Skeletal muscle cell (primary cell): ENCODE measurements around the gene SLC22A23.

Experiments
- DNase-seq: peaks from one replicate; pipeline ENCODE4 v3.0.0-alpha.2; 2010; ENCODE audit warnings: low read depth
- H3K4me3 ChIP-seq: 2 replicates; pipeline ENCODE4 v1.5.1; 2011; ENCODE audit warnings: low read depth, mild to moderate bottlenecking, control low read depth, low read length, moderate library complexity

SLC22A23 gene

DNA sequence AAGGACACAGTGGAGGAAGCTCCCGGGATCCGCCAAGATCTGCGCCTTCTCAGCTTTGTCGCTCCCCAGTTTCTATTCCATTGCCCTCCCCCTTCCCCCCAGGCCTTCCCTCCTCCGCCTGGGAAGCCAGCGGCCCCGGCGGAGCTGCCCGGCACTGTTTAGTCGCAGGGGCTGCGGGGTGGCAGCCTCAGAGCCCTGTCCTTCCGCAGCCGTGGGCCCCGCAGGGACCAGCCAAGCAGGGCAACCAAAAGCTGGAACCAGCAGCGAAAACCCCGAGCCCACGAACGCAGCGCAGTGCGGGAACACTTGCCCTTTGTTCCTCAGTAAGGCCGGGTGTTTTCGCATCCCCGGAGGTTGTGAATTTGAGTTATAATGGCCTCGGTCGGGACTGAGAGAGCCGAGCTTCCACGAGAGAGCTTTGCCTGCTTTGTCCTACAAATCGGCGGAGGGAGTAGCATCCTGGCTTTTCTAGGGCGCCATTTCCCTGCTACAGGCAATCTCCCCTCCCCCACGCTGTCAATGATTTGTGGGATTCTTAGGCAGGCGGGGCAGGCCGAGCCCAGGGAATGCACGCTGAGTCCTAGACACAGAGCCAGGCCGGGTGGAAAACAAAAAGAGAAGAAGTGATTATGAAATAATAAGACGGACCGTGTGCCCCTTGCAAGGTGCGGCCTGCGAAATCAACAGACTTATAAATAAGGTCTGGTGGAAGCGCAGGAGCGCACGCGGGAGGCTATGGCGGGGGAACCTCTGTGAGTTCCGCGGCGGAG, 225.4 kb downstream of the SLC22A23 start:
- DNase-seq: peak; percentile 31
- H3K4me3 ChIP-seq: peak overlapping the region; percentile 59

DNA sequence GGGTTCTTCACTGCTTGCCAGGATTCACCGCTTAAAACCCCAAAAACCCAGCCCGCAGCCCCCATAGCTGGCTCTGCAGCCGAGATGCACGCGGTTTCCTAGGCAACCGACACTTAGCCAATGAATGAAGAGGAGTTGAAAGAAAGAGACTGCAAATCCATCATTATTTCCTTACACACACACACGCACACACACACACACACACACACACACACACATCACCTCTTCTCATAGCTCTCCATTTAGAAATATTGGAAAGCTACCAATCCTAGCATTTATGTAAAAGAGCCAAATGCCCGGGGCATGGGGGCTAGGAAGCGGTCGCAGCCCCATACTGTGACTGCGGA, 226.0 kb downstream of the SLC22A23 start:
- no peak for DNase-seq
- H3K4me3 ChIP-seq: peak overlapping the region; percentile 59

DNA sequence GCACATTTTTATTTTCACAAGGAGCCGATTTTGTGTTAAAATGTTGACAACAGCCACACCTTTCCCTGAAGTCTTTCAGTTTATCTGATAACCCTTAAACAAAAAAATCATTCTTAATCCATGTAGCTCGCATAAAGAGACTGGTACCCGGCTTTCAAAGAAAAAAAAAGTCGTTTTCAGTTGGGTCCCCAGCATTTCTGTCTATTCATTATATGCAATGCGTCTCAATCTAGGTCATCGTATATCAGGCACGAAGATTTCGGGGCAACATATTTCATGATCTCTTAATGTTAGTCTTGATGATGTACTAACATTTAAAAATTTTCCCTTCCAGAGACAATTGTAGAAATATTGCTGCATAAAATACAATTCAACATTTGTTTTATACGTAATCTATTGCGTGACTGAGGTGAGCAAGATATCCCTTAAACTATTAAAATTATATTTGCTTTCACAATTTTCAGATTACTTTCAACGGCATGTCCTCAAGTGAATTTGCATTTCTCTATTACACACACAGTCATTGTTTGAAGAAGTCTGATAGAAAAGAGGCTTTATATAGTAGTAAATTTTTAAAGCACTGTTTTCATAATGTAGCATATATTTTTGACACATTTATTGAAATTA, 226.5 kb downstream of the SLC22A23 start:
- no peak overlapping the region for H3K4me3 ChIP-seq
- DNase-seq: no peak

DNA sequence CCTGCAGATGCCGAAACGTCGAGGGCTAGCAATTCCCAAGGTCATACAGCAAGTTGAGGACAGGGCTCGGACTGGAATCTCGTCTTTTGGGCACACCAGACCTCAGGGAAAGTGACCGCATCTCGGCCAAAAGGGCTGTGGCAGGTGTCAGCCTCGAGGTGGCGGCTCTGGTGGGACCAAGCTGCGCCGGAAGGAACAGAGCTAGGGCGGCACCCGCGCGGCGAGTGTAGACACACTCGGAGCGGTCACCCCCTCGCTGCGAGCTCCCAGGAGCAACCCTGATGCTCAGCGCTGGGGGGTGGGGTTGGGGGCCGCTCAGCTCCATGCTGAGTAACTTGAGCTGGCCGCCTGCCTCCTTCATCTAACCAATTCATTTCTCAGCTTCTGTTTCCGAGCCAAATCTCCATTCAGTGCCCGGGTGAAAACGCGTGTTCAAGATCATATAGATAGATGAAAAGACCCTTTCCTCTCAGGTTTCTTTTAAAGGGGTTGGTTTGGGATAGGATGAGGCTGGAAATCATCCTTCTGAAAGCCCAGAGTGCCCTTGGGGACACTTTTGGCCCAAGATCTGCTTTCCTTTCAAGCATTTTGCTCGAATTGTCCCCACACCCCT, 227.2 kb downstream of the SLC22A23 start:
- no peak for DNase-seq
- H3K4me3 ChIP-seq: no peak overlapping the region

DNA sequence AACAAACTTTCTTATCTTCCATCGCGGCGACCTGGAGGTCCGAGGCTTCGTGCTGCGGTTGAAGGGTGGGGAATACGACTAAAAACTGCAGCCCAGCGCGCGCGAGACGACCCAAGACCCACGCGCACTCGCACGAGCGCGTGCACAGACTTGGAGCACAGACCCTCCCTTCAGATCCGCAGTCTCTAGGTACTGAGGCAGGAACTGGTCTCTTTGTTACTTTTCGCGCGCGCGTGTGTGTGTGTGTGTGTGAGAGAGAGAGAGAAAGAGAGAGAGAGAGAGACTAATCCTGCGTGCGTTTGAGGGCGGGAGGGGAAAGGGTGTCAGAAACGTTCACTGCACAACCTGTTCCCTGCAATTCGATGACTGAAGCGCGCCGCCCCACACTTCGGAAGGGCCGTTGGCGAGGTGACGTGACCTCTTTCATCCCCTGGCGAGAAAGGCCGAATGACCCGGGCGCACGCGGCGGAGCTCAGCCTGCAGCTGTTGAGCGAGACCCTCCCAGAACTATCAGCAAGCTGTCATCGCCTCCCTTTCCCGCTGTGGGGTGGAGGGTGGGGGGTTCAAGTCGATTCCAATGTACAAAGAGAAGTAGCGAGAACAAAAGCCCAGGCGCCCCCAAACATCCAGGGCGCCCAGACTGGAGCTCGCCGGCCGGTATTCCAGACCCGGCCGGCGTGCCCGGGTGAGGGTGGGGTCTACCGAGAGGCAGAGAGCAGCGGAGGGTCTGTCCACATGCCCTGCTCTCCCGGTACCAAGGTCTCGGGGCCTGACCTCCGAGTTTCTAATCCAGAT, 227.9 kb downstream of the SLC22A23 start:
- no peak for DNase-seq
- no peak overlapping the region for H3K4me3 ChIP-seq

DNA sequence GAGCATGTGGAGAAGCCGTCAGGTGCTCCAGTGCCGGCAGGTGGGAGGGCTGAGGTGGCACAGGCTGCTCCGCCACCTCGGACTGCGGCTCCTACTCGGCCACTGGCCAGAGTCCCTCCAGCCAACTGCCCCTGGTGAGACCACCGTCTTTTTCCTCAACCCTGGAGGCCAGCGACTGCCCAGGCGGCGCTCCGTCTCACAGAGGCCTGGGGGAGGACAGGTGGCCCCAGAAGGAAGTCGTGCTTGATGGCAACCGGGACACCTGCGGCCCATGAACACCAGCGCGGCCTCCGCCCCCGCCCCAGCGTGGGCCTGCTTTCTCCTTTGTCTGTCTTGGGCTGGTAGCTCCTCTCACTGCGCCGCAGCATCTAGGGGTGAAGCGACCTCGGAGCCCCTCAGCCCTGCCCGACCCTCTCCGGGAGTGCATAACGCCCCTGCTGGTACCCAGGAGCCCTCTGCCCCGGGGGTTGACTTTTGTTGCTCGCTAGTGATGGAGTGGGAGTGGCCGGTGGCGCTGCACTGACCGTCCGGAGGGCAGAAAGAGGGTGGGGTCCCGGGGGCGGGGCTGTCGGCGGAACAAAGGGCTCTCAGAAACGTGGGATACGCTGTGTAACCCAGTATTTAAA, 228.7 kb downstream of the SLC22A23 start:
- H3K4me3 ChIP-seq: peak overlapping the region; percentile 58
- DNase-seq: no peak

DNA sequence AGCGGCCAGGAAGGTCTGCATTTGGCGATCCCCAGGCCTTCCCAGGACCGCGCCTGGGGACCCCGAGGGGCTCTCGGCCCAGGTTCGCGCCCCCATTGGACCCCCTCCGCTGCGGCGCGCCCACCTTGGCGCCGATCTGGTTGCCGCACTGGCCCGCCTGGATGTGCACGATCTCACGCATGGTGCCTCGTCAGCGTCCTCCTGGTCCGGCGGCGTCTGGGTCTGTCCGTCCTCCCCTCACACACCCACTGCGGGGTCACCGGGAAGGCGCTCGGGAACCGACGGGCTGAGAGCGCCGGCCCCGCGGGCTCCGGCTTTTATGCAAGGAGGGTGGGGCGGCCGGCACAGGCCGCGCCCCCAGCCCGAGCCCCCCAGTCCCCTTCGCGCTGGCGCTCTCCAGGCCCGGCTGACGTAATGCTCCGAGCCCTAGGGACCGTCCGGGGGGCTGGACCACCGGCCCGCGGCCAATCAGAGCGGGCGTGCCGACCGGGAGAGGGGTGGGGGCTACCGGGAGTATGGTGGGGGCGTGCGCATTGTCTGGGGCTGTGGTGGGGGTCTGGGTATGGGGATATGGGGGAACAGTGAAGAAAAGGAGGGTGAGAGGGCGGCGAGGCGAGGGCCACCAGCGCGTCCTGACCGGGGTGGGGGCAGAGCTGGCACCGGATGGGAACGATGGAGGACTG, 229.3 kb downstream of the SLC22A23 start, which contains the start of gene TUBB2B:
Gene TUBB2B, minus strand, starts transcription at position 291 of the 683 bp plus-strand sequence. Its CDS starts 110 bp downstream, at position 181.
- H3K4me3 ChIP-seq: peak within 1 kb of the TSS; percentile 58
- DNase-seq: no peak

DNA sequence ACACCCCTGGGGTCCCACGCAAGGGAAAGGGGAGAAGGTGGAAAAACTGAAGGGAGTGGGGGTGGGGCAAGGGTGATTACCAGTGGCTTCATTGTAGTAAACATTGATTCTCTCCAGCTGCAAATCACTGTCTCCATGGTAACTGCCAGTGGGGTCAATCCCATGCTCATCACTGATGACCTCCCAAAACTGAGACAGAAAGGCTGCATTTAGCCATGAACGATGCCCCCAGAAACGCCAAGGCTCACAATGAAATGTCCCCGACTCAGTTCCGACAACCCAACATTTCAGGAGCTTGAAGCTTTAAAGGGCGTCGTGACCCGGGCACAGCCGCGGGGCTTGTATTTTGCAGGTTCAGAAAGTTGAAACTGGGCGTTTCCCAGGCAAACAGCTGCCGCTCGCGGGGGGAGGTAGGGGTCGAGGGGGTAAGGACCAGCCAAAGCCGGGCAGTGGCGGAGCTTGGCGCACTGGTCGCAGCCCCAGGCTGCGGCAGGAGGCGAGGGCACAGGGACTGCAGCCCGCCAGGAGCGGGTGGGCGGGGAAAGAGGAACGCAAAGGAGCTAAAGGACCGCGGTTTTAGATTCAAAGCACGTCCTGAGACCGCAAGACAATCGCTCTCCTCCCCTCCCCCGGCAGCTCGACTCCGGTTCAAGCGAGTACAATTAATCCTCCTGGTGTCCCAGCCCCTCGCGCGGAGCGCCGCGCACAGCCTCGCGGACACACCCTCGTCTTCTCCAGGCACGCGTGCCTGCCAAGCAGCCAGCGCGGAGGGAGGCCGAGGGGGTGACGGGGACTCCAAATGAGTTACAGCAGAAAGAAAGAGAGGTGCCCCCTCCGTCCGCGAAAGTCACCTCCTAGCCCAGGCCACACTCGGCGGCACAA, 230.1 kb downstream of the SLC22A23 start:
- H3K4me3 ChIP-seq: peak overlapping the region; percentile 58
- DNase-seq: no peak

DNA sequence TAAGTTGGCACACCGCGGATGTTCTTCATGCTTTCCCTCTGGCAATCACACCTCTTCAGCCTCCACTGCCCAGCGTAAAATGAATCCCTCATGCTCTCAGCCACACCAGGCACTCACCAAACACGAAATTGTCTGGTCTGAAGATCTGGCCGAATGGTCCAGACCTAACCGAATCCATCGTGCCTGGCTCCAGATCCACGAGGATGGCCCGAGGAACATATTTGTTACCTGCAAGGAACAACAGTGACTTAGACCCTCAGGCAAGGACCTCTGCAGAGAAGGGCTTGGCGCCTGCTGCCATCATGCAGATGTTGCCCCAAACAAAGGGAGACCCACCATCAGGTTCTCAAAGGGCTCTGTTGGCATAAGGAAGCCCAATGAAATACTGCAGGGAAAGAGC, 230.8 kb downstream of the SLC22A23 start:
- DNase-seq: no peak
- H3K4me3 ChIP-seq: peak overlapping the region; percentile 58

DNA sequence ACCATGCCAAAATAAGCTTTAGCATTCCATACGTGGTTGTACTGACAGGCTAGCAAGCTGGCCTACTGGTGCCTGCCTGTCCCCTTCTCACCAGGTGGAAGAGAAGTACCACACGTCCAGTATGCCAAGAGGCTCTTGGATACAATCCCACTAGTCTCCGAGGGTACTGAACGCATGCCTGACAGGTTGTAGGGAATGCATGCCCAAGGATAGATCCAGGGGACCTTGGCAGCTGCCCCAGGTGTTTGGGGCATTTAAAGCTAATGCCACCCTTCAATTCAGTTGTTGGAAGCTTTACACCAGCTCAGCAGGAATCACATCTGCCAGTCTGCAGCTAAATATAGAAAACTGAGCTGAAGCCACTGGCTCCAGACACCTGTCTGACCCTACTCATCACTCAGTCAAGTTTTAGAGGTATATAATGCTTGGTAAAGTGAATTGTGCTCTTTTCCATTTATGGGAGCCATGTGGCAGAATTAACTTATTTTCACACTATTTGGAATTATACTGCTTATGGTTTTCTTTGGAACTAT, 234.3 kb downstream of the SLC22A23 start:
- DNase-seq: no peak
- H3K4me3 ChIP-seq: no peak overlapping the region

DNA sequence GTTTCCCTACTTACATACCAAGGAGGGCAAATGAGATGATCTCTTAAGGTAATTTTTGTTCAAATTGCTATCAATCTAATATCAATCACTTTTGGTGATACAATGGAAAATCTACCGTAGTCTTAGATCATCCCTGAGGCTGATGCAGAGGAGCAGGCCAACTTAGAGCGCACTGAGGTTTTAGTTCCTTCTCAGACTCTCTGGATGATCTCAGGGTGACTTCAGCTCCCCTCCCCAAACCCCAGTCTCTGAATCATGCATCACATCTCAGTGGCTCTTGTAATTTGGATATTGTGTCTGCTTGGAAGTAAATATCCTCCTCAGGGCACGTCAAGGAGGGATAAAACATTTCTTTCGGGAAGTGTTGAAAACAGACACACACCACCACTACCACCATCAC, 235.3 kb downstream of the SLC22A23 start:
- DNase-seq: no peak
- no peak overlapping the region for H3K4me3 ChIP-seq

DNA sequence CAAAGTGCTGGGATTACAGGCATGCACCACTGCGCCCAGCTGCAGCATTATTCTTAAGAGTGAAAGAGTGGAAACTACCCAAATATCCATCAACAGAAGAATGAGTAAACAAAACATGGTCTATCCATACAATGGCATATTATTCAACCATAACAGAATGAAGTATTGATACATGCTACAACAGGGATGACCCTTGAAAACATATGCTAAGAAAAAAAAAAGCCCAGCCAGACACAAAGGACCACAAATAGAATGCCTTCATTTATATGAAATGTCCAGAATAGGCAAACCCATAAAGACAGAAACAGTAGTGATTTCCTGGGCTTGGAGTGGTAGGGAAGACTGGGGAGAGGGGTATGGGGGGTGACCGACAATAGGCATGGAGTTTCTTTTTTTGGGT, 236.5 kb downstream of the SLC22A23 start:
- DNase-seq: no peak
- H3K4me3 ChIP-seq: no peak overlapping the region
